ENCODE measurements around the gene GPR39.

GPR39 gene

DNA sequence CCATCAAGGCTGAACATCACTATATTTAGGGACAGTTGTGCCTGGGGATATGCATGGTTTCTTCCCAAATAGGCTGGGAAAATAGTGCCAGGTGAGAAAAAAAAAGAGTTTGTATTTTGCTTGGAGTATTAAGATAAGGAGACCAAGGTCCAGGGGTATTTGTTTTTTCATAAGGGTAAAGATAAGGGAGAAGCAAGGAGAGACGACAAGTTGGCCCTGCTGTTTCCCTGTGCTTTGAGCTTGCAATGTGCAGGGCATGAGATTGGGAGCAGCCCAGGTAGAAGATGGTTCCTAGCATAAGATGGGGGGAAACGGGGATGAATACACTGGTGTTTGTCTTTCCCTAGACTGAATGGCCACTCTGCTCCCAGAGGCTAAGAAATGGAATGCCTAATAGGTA is 8.8 kb upstream of the GPR39 start:
- Histone ChIP-seq H3K79me2 (ENCODE audit: insufficient read depth, low read depth) (no peaks in the 10 kb centered on the region), H3K4me2 (no peak overlapping the region), H2AFZ (ENCODE audit: low read depth) (no peak overlapping the region), H4K20me1 (ENCODE audit: insufficient read depth) (no peaks in the 10 kb centered on the region), H3K36me3 (ENCODE audit: insufficient read depth) (no peaks in the 10 kb centered on the region), H3K27ac (no peak overlapping the region), H3K9ac (no peak overlapping the region), H3K4me3 (IDR thresholded peaks at IDR 0.05; ENCODE audit: insufficient read depth, low read depth, low read length) (no peak overlapping the region), H3K27me3 (ENCODE audit: insufficient read depth, low read depth) (no peaks in the 10 kb centered on the region), H3K4me1 (ENCODE audit: low read depth, poor library complexity, severe bottlenecking) (no peaks in the 10 kb centered on the region)
- TF ChIP-seq, protein P1, sequence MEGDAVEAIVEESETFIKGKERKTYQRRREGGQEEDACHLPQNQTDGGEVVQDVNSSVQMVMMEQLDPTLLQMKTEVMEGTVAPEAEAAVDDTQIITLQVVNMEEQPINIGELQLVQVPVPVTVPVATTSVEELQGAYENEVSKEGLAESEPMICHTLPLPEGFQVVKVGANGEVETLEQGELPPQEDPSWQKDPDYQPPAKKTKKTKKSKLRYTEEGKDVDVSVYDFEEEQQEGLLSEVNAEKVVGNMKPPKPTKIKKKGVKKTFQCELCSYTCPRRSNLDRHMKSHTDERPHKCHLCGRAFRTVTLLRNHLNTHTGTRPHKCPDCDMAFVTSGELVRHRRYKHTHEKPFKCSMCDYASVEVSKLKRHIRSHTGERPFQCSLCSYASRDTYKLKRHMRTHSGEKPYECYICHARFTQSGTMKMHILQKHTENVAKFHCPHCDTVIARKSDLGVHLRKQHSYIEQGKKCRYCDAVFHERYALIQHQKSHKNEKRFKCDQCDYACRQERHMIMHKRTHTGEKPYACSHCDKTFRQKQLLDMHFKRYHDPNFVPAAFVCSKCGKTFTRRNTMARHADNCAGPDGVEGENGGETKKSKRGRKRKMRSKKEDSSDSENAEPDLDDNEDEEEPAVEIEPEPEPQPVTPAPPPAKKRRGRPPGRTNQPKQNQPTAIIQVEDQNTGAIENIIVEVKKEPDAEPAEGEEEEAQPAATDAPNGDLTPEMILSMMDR (conservative IDR thresholded peaks at IDR 0.05; ENCODE audit: low read depth, low read length), result no peak

DNA sequence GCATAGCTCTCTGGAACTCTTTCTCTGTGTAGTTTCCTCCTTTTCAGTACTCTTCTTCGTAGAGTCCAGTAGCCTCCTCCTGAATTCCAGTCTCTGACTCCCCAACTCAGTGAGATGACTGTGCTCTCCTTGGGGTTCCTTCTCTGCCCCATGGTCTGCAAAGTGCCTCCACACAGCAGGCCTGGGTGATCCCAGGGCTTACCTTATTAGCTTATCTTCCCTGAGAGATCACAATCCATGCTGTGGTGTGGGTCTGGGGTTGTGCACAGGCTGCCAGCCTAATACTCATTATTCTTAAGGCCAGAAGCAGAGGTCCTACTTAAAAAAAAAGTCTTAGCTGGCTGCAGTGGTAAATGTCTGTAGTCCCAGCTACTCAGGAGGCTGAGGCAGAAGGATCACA is 4.6 kb upstream of the GPR39 start:
- no peak overlapping the region for H3K4me3 ChIP-seq (IDR thresholded peaks at IDR 0.05; ENCODE audit: insufficient read depth, low read depth, low read length)
- H3K36me3 ChIP-seq (ENCODE audit: insufficient read depth), result no peaks in the 10 kb centered on the region
- peaks cover 3% of the 10 kb centered on the region for H3K4me1 ChIP-seq (ENCODE audit: low read depth, poor library complexity, severe bottlenecking)
- H3K79me2 ChIP-seq (ENCODE audit: insufficient read depth, low read depth), result no peaks in the 10 kb centered on the region
- no peaks in the 10 kb centered on the region for H4K20me1 ChIP-seq (ENCODE audit: insufficient read depth)
- H3K9ac ChIP-seq, result no peak overlapping the region
- no peak overlapping the region for H3K27ac ChIP-seq
- no peak overlapping the region for H2AFZ ChIP-seq (ENCODE audit: low read depth)
- H3K27me3 ChIP-seq (ENCODE audit: insufficient read depth, low read depth), result no peaks in the 10 kb centered on the region
- TF ChIP-seq, protein P1 (conservative IDR thresholded peaks at IDR 0.05; ENCODE audit: low read depth, low read length), result no peak
- no peak overlapping the region for H3K4me2 ChIP-seq

DNA sequence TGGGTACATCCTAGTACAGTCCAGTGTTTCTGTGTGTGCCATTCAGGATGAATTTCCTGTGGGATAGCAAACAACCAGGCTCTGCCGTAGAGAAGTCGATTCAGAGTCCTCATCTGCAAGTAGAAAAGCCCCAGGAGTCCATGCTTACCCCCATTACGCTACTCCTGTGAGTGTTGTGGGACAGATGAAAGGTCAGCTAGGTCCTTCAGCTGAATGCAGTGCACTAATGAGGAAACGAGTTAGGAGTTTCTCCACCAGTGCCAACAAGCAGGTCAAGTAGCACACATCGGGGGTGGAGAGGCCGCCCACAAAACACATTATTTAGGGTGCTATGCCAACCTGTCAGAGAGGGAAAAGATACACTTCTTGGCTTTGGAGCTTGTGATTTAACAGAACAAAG is 2.5 kb upstream of the GPR39 start:
- Histone ChIP-seq H3K4me3 (IDR thresholded peaks at IDR 0.05; ENCODE audit: insufficient read depth, low read depth, low read length) (no peak overlapping the region), H4K20me1 (ENCODE audit: insufficient read depth) (no peaks in the 10 kb centered on the region), H3K4me2 (no peak overlapping the region), H3K79me2 (ENCODE audit: insufficient read depth, low read depth) (no peaks in the 10 kb centered on the region), H3K36me3 (ENCODE audit: insufficient read depth) (no peaks in the 10 kb centered on the region), H3K27ac (no peak overlapping the region), H2AFZ (ENCODE audit: low read depth) (no peak overlapping the region), H3K4me1 (ENCODE audit: low read depth, poor library complexity, severe bottlenecking) (peaks cover 3% of the 10 kb centered on the region), H3K9ac (no peak overlapping the region), H3K27me3 (ENCODE audit: insufficient read depth, low read depth) (no peaks in the 10 kb centered on the region)
- TF ChIP-seq, protein P1 (conservative IDR thresholded peaks at IDR 0.05; ENCODE audit: low read depth, low read length), result no peak

DNA sequence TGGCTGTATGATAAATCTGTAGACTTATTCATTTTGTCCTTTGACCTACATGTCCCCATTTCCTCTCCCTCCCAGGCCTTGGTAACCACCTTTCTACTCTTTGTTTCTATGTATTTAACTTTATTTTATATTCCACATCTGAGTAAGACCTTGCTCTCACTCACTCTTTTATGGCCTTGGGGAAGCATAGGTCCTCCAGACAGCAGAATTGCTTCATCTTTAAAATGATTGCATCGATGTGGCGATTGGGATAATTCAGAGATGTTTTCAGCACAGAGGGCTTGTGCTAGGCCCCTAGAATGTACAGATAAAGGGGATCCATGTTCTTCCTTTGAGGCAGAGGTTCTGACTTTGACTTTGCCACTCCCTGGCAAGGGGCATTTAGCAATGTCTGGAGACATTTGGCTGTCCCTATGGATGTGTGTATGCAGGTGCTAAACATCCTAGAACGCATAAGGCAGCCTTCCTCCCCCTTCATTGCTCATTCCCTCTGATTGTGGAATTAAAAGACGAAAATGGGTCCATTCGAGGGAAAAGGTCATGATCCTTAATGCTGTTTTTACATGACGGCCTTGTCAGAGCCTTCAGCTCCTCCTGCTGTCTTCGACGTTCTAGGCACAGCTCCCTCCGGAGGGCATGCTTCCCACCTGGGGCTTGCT is 1.2 kb upstream of the GPR39 start:
- Histone ChIP-seq H3K27me3 (ENCODE audit: insufficient read depth, low read depth) (no peaks in the 10 kb centered on the region), H3K27ac (no peak overlapping the region), H3K9ac (no peak overlapping the region), H3K36me3 (ENCODE audit: insufficient read depth) (no peaks in the 10 kb centered on the region), H2AFZ (ENCODE audit: low read depth) (no peak overlapping the region), H3K4me2 (no peak overlapping the region), H3K79me2 (ENCODE audit: insufficient read depth, low read depth) (no peaks in the 10 kb centered on the region), H4K20me1 (ENCODE audit: insufficient read depth) (no peaks in the 10 kb centered on the region), H3K4me3 (IDR thresholded peaks at IDR 0.05; ENCODE audit: insufficient read depth, low read depth, low read length) (no peak overlapping the region), H3K4me1 (ENCODE audit: low read depth, poor library complexity, severe bottlenecking) (peaks cover 3% of the 10 kb centered on the region)
- TF ChIP-seq, protein P1 (conservative IDR thresholded peaks at IDR 0.05; ENCODE audit: low read depth, low read length), result no peak
